Measurements from ENCODE around the gene SHC3. TPM values are rescaled to one million over a fixed set of nuclear protein-coding genes. Genes with fewer than 3 reads are reported as not detected.
A peak's percentile ranks its signal among the peaks of the same experiment; 100 is the strongest.

SHC3 gene
- total RNA-seq, 1 donor from 2014 or later: 0.35 TPM

GRCh38 chr9:89014153-89014552 is 164.5 kb downstream of the SHC3 start:
- ATAC-seq (ENCODE audit: poor library complexity) (no peak), DNase-seq (no peak)
- intact Hi-C loops (cut with DNase I): no loop called here

DNA sequence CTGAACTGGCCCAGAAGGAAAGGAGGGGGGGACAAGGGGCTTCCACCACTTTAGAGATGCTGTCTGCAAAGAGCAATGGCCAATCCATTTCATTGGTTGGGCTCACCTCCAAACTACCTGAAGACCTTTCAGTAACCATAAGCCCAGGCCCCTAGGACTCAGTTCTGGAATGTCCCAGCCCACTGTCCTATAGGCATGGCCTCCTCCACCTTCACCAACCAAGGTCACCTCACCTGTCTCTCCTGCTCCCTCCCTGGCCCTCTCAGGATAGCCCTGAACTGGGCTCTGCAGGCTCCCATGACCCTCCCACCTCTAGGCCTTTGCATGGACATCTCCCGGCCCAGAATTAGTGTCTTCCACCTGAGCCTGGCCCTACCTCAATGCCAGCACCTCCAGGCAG is 165.0 kb downstream of the SHC3 start:
- intact Hi-C loops (cut with DNase I): no loop called here
- ATAC-seq (ENCODE audit: poor library complexity): no peak

GRCh38 chr9:89012294-89013042 is 166.2 kb downstream of the SHC3 start:
- intact Hi-C loops (cut with DNase I): no loop called here
- no peak for DNase-seq
- no peak for ATAC-seq (ENCODE audit: poor library complexity)

More for the DNA sequence above, 165.0 kb downstream of the SHC3 start:
- no peak for DNase-seq

GRCh38 chr9:89011683-89012082 is 166.9 kb downstream of the SHC3 start:
- intact Hi-C loops (cut with DNase I): no loop called here
- no peak for ATAC-seq (ENCODE audit: poor library complexity)
- DNase-seq: no peak

- ATAC-seq (ENCODE audit: poor library complexity): no peak
- DNase-seq: no peak
- intact Hi-C loops (cut with DNase I): no loop called here
Observed at GRCh38 chr9:89010526-89011111, 168.0 kb downstream of the SHC3 start.

DNA sequence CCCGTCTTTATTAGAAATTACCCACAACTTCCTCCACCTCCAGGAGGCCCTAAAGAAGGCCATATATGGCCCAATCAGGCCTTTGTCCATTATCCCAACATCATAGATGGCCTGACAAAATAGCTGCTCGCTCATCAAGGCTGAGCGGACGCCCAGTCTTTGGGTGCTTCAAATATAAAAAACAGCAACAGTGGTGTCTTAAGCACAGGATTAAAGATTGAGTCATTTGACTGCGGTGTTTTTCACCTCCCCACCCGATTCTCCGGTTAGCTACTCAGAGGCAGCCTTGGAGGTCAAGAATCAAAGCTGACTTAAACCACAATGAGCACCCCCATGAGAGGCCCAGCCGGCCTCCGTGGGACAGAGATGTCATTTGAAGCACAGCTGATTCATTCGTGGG is 168.6 kb downstream of the SHC3 start:
- no peak for ATAC-seq (ENCODE audit: poor library complexity)
- DNase-seq: no peak
- intact Hi-C loops (cut with DNase I): no loop called here

- DNase-seq (no peak), ATAC-seq (ENCODE audit: poor library complexity) (no peak)
- intact Hi-C loops (cut with DNase I): no loop called here
Observed at GRCh38 chr9:89009546-89009840, 169.1 kb downstream of the SHC3 start.

DNA sequence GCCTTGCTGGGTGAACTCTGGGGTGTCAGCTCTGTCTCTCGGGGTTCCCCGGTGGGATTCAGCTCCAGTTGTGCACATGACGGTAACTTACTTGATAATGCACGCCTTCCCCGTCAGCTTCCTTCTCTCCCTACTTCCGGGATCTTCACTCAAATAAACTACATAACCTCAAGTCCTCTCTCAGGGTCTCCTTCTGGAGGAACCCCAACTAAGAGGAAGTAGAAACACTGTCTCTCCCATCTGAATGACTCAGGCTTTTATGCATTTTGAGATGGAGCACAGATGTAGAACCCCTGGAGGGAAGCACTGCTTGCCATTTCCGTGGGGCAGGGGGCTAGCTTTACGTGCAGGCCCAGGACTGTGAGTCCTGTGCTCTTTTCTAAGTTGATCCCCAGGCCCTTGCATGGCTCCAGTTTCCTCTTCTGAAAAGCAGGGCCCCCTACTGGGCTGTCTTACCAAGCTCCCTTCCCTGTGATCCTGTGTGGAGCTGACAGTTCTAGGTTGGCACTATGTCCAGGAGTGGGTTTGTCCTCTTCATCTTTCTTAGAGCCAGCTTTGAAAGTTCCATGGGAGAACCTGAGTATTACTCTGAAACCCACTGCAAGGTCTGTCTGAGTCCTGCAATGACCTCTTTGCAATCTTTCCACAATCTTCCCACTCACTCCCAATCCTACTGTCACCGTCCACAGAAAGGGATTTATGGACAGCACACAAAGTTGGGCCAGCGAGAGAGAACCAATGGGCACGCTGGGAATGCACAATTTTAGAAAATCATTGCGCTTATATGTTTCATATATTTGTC is 169.7 kb downstream of the SHC3 start:
- ATAC-seq (ENCODE audit: poor library complexity): no peak
- intact Hi-C loops (cut with DNase I): no loop called here
- no peak for DNase-seq

DNA sequence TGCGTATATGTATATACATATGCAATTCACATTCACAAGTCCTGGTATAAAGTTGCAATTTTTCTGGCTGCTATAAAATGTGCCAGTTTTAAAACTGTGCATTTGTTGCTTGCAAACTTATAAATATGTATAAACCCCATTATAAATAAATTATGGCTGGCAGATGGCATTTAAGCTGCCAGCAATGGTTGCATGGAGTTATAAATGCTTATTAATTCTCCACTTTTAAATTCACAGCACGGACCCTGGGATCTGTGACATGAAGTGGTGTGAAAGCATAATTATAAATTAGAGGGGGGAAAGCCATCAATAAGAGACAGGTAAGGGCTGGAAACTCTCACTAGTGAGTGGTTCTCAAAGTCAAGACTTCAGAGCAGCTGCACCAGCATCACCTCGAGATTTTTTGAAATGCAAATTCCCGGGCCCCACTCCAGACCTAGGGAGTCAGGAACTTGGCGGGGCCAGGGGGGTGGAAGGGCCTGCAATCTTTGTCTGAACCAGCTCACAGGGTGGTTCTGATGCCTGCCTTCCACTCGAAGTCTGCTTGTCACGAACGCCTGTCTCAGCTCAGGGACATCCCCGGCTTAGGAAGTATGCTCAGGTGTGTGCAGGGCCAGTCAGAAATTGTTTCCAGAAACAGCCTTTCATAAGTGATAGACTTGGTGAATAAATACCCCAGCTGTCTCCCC is 170.4 kb downstream of the SHC3 start:
- intact Hi-C loops (cut with DNase I): no loop called here
- ATAC-seq (ENCODE audit: poor library complexity) (no peak), DNase-seq (no peak)

GRCh38 chr9:89006996-89007967 is 171.3 kb downstream of the SHC3 start:
- DNase-seq (no peak), ATAC-seq (ENCODE audit: poor library complexity) (no peak)
- intact Hi-C loops (cut with DNase I): no loop called here

DNA sequence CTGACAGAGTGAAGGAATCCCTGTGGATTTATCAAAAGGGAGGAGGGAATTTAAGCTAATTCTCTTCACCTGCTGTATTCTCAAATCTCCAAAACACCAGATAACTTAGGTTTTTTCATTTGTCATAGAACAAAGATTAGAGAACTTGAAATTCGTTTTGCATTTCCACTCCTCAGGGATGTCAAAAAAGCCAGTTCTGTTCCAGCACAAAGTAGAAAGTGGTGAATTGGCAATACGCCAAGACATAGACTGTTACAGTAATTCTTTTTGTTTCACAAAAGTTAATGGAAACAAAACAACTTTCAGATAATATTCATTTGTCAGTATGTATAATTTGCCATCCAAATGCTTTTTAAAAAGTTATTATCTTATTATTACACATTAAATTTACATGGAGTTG is 172.4 kb downstream of the SHC3 start:
- ATAC-seq (ENCODE audit: poor library complexity): no peak
- no peak for DNase-seq
- intact Hi-C loops (cut with DNase I): no loop called here

DNA sequence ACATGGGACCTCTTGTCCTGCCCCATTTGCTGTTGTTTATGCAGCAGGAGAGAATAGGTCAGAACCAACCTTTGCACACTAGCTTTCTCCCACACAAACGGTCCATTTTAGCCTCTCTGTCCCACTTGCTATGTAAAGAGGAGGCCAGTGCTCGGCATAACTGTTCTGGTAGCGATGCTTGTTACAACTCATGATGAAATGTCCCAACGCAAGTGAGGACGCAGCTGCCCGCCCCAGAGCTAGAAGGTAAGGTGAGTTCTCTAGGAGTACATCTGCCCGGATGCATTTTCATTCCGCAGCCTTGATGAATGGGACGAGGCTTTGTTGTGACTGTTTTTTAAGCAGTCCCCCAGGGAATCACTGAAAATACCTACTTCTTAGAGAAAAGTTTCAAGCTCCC is 173.3 kb downstream of the SHC3 start:
- DNase-seq (no peak), ATAC-seq (ENCODE audit: poor library complexity) (no peak)
- intact Hi-C loops (cut with DNase I): no loop called here

DNA sequence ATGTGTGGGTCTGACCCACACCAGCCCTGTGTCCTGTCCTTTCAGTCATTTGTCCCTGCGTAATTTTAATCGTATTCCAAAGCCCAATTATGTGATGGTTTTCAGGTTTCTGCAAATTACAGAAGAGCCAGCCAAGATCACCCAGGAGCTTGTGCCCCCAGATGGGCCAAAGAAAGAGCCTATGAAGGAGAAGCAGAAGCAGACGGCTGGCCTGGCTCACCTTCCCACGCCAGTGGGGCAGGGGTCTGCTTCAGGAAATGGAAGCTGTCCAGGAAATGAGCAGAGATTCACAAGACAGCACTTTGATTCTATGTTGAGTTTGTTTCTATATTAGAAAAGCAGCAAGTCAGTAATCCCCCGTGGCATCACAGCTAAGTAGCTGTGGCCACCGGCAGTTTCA is 175.6 kb downstream of the SHC3 start:
- no peak for ATAC-seq (ENCODE audit: poor library complexity)
- no peak for DNase-seq
- intact Hi-C loops (cut with DNase I): no loop called here

GRCh38 chr9:89001917-89002540 is 176.6 kb downstream of the SHC3 start:
- ATAC-seq (ENCODE audit: poor library complexity): no peak
- intact Hi-C loops (cut with DNase I): loop anchor here (2.0 kb wide), 1 partner anchor 409 kb away; no protein-coding TSS in a partner anchor

GRCh38 chr9:89000973-89001916 is 177.4 kb downstream of the SHC3 start:
- ATAC-seq (ENCODE audit: poor library complexity): peak; percentile 76
- intact Hi-C loops (cut with DNase I): loop anchor here (2.0 kb wide), 1 partner anchor 408 kb away; no protein-coding TSS in a partner anchor
- peak; percentile 92 for DNase-seq

More at GRCh38 chr9:89001917-89002540, 176.6 kb downstream of the SHC3 start:
- no peak for DNase-seq

- intact Hi-C loops (cut with DNase I): loop anchor here (2.0 kb wide), 1 partner anchor 408 kb away; no protein-coding TSS in a partner anchor
- ATAC-seq (ENCODE audit: poor library complexity) (no peak), DNase-seq (no peak)
Observed at GRCh38 chr9:89000371-89000781, 178.2 kb downstream of the SHC3 start.

GRCh38 chr9:88998911-88999310 is 179.7 kb downstream of the SHC3 start:
- ATAC-seq (ENCODE audit: poor library complexity): peak; percentile 87

More at GRCh38 chr9:88998911-88999310, 179.7 kb downstream of the SHC3 start:
- DNase-seq: peak; percentile 87
- intact Hi-C loops (cut with DNase I): no loop called here
